PFSK-1 (cell line): ENCODE measurements around the gene AP1M1.

Experiments used
- POLR2AphosphoS5 ChIP-seq: IDR thresholded peaks from 2 replicates; pipeline ENCODE4 v1.6.1; 2012; ENCODE audit warnings: low read depth, mild to moderate bottlenecking, control low read depth, low read length, moderate library complexity
- SIN3A ChIP-seq: IDR thresholded peaks from 2 replicates; pipeline ENCODE4 v1.6.1; 2012; ENCODE audit warnings: mild to moderate bottlenecking, low read length, moderate library complexity, borderline replicate concordance; ENCODE audit not compliant: insufficient read depth
- TAF1 ChIP-seq: IDR thresholded peaks from 2 replicates; pipeline ENCODE4 v1.6.1; 2012; ENCODE audit warnings: low read length, control low read depth, borderline replicate concordance; ENCODE audit not compliant: insufficient read depth

DNA sequence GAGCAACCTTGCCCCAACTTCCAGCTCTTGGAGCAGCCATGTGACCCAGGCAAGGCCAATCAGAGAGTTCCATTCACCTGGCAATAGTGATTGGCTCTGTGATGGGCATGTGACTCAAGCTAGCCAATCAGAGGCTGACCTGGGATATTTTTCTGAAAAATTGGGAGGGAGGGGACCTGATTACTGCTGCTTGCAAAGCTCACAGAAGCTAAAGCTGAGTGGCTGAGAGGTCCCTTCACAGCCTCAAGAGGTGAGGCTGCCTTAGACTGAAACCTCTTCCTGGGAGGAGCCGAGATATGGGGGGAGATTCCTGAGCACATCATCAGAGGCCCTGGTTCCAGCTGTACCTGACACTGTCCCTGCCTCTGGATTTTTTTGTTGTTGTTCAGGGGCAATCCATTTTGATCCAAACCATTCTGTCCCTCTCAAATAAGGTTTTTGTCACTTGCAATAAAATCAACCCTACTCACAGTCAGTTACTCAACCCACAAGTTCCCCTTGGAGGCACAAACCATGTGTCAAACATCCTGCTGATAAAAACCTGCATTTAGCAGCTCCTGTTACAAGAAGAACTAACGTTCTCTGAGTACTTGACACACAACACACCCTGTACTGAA lies 29.1 kb upstream of the AP1M1 start:
- no peak for TF ChIP-seq POLR2AphosphoS5
- no peak for TF ChIP-seq TAF1
- no peak for TF ChIP-seq SIN3A
